DND-41 (cell line): ENCODE measurements around the gene TJP3.

ENCODE experiments used
- ATAC-seq: fragments of 200-7000 bp; cut with Tn5 transposase; 3 replicates; pipeline ENCODE4 v1.9.1; 2021; ENCODE audit warnings: low read depth; ENCODE audit not compliant: insufficient read depth
- DNase-seq: peaks from one replicate; pipeline ENCODE4 v3.0.0-alpha.2; 2020
- H2AFZ ChIP-seq: 2 replicates; pipeline ENCODE4 v1.6.0; 2012; ENCODE audit warnings: low read depth, low read length
- H3K27ac ChIP-seq: 2 replicates; pipeline ENCODE4 v1.5.1; 2012; ENCODE audit warnings: low read length, inconsistent platforms
- H3K27me3 ChIP-seq: fragments of 200-600 bp; sonication (generic); 2 replicates; pipeline ENCODE4 v1.6.0; 2012; ENCODE audit warnings: low read length, mild to moderate bottlenecking, inconsistent platforms; ENCODE audit not compliant: insufficient read depth, poor library complexity
- H3K36me3 ChIP-seq: 2 replicates; pipeline ENCODE4 v1.5.1; 2012; ENCODE audit warnings: low read length, inconsistent platforms; ENCODE audit not compliant: insufficient read depth
- H3K4me1 ChIP-seq: 2 replicates; pipeline ENCODE4 v1.5.1; 2012; ENCODE audit warnings: mild to moderate bottlenecking, low read length; ENCODE audit not compliant: insufficient read depth
- H3K4me2 ChIP-seq: 2 replicates; pipeline ENCODE4 v1.6.0; 2012; ENCODE audit warnings: mild to moderate bottlenecking, moderate library complexity, low read length, inconsistent platforms; ENCODE audit not compliant: insufficient read depth
- H3K4me3 ChIP-seq, 2 experiments: fragments of 200-600 bp in 1 of 2; shearing (Covaris generic) in 1 of 2; 2 replicates each; pipeline ENCODE4 v1.5.1; 2012 to 2016; ENCODE audit warnings: inconsistent platforms in 2 of 2, low read length in 2 of 2, mild to moderate bottlenecking in 2 of 2, low read depth in 1 of 2, moderate library complexity in 1 of 2
- H3K79me2 ChIP-seq: 2 replicates; pipeline ENCODE4 v1.6.0; 2012; ENCODE audit warnings: low read length, inconsistent platforms; ENCODE audit not compliant: insufficient read depth
- H3K9ac ChIP-seq: 2 replicates; pipeline ENCODE4 v1.6.0; 2012; ENCODE audit warnings: low read depth, mild to moderate bottlenecking, inconsistent platforms, low read length, moderate library complexity
- H3K9me3 ChIP-seq: 2 replicates; pipeline ENCODE4 v1.5.1; 2012; ENCODE audit warnings: low read length, moderate library complexity, mild to moderate bottlenecking, inconsistent platforms; ENCODE audit not compliant: insufficient read depth, severe bottlenecking
- H4K20me1 ChIP-seq: 2 replicates; pipeline ENCODE4 v1.6.0; 2012; ENCODE audit warnings: low read length; ENCODE audit not compliant: insufficient read depth
- EZH2 ChIP-seq: IDR thresholded peaks from 3 replicates; pipeline ENCODE4 v1.6.1; 2012; ENCODE audit warnings: borderline replicate concordance, low read depth, mild to moderate bottlenecking, moderate library complexity, low read length, inconsistent platforms; ENCODE audit not compliant: severe bottlenecking
- TF ChIP-seq, protein P1 (sequence below): IDR thresholded peaks from 2 replicates; pipeline ENCODE4 v1.5.1; 2012; ENCODE audit warnings: borderline replicate concordance, low read length, moderate library complexity, mild to moderate bottlenecking; ENCODE audit not compliant: poor library complexity, severe bottlenecking; ENCODE audit errors: extremely low read depth

The TJP3 gene

DNA sequence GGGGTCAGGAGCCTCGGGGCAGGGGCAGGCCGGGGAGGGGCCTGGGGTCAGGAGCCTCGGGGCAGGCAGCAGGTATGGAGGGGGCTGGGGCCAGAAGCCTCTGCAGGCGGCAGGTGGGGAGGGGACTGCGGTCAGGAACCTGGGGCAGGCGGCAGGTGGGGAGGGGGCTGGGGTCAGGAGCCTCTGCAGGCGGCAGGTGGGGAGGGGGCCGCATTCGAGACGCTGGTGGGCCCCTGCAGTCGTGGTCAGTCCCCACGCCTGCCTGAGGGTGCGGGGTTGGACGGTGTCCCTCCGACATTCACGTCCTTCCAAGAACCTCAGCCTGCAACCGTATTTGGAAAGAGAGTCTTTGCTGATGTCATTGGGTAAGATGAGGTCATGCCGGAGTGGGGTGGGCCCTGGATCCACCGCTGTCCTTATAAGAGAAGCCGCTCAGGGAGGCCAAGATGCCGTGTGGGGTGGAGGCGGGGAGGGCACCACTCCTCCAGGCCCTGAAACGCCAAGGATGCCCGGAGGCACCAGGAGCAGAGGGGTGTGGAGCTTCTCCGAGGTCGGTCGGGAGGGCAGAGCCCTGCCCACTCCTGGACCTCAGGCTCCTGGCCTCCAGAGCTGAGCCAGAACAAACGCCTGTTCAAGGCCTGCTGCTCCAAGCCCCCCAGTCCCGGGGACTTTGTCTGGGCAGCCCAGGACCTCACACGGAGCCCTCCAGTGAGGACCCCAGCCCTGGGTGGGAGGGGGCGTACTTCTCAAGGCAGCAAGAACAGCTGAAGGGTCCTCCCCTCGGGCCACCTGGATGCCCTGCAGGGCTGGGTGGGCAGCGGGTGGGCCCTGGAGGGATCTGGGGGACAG is 38.0 kb upstream of the TJP3 start:
- H3K27me3 ChIP-seq = no peaks in the 10 kb centered on the region
- peaks cover 4% of the 10 kb centered on the region; the same call in 1 of the 2 replicates for H3K36me3 ChIP-seq
- H4K20me1 ChIP-seq = peaks cover 57% of the 10 kb centered on the region
- no peak overlapping the region for H3K4me3 ChIP-seq
- H3K9ac ChIP-seq = no peak overlapping the region
- no peak for TF ChIP-seq EZH2
- TF ChIP-seq, protein P1, sequence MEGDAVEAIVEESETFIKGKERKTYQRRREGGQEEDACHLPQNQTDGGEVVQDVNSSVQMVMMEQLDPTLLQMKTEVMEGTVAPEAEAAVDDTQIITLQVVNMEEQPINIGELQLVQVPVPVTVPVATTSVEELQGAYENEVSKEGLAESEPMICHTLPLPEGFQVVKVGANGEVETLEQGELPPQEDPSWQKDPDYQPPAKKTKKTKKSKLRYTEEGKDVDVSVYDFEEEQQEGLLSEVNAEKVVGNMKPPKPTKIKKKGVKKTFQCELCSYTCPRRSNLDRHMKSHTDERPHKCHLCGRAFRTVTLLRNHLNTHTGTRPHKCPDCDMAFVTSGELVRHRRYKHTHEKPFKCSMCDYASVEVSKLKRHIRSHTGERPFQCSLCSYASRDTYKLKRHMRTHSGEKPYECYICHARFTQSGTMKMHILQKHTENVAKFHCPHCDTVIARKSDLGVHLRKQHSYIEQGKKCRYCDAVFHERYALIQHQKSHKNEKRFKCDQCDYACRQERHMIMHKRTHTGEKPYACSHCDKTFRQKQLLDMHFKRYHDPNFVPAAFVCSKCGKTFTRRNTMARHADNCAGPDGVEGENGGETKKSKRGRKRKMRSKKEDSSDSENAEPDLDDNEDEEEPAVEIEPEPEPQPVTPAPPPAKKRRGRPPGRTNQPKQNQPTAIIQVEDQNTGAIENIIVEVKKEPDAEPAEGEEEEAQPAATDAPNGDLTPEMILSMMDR = no peak
- ATAC-seq (no peak), DNase-seq (no peak)
- no peak overlapping the region for H3K27ac ChIP-seq
- H3K9me3 ChIP-seq = no peaks in the 10 kb centered on the region
- no peak overlapping the region for H2AFZ ChIP-seq
- H3K79me2 ChIP-seq = peaks cover 26% of the 10 kb centered on the region
- no peak overlapping the region for H3K4me2 ChIP-seq
- no peaks in the 10 kb centered on the region for H3K4me1 ChIP-seq

DNA sequence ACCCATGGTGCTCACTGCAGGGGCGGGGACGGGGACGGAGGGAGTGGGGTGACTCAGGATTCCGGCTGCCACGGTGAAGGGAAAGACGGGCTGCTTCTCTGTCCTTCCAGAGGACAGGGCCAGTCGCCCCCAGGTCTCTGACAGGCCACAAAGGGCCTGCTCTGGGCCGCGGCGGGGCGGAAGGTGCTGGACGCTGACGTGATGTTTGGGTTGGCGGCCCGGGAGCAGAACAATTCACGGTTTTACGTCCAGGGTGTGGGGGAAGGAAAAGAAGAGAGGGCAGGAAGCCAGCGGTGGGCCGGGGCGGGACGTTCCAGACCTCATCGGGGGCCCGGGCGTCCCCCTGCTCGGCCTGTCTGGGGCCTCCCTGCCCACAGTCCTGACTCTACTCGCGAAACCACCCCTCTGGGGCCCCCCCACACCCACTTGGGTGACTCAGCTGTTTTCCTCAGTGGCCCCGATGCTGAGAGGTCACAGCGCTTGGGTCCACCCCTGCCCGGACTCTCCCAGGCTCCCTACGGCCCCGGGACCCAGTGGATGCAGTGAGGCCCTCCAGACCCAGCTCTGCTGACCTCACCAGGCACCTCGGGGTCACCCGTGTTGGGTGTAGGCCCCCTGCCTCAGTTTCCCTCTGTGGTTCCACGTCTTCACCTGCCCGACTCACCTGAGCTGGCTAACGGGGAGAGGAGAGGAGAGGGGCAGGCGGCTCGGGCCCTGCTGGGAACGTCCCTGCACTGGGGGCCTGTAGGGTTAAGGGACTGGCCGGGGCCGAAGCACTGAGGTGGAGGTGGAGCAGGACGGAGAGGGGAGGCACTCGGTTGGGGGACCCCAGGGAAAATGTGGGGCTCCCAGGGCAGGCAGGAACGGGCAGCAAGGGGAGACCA is 37.1 kb upstream of the TJP3 start:
- peaks cover 29% of the 10 kb centered on the region for H3K79me2 ChIP-seq
- H3K27ac ChIP-seq = no peak overlapping the region
- H3K9me3 ChIP-seq = no peaks in the 10 kb centered on the region
- H3K4me2 ChIP-seq = no peak overlapping the region
- H4K20me1 ChIP-seq = peaks cover 60% of the 10 kb centered on the region
- H2AFZ ChIP-seq = no peak overlapping the region
- no peaks in the 10 kb centered on the region for H3K36me3 ChIP-seq
- H3K9ac ChIP-seq = no peak overlapping the region
- no peak for TF ChIP-seq EZH2
- TF ChIP-seq, protein P1 = no peak
- H3K4me3 ChIP-seq = no peak overlapping the region
- H3K27me3 ChIP-seq = no peaks in the 10 kb centered on the region
- no peaks in the 10 kb centered on the region for H3K4me1 ChIP-seq
- no peak for ATAC-seq
- DNase-seq = no peak

DNA sequence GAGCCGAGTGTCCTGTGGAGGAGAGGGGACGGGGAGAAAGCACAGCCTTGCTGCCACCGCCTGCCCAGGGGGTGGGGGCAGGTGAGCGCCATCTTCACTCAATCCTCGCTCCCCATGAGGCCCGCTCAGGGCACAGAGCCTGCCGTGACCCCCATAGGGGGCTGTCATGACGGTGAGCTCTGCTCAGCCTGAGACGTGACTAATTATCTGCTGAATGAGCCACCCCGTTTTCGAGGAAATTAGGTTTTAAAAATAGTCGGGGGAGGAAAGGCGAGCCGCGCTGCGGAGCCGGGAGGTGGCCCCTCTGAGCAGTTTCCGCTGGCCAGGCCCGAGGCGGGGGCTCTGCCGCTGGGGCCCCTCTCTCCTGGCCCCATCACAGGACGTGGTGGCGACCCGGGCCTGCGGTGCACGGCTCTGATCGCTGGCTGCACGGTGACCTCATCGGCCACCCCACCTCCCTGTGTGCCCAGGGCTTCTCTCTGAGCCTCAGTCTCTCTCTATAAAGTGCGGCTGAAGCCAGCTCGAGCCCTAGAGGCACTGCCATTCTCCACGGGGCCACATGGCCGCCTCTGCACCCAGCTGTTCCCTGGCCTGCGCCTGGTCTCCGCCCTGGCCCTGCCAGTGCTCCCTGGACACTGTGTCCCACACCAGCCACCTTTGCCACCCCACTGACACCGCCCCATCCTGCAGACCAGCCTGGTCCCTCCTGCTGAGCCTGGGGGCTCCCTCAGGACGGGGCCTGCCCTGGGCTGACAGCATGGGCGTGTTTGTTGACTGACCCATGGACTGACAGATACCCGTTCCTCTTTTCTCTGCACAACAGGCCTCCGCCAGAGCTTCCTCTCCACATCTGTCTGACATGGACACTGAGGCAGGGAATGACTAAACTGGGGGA is 36.3 kb upstream of the TJP3 start:
- ATAC-seq (no peak), DNase-seq (no peak)
- H3K27me3 ChIP-seq = no peaks in the 10 kb centered on the region
- TF ChIP-seq EZH2 = no peak
- TF ChIP-seq, protein P1 = no peak
- H3K36me3 ChIP-seq = no peaks in the 10 kb centered on the region
- no peaks in the 10 kb centered on the region for H3K4me1 ChIP-seq
- no peak overlapping the region for H3K4me2 ChIP-seq
- no peak overlapping the region for H3K4me3 ChIP-seq
- no peak overlapping the region for H3K27ac ChIP-seq
- H3K79me2 ChIP-seq = peaks cover 31% of the 10 kb centered on the region
- H3K9me3 ChIP-seq = no peaks in the 10 kb centered on the region
- H4K20me1 ChIP-seq = peaks cover 53% of the 10 kb centered on the region
- H3K9ac ChIP-seq = no peak overlapping the region
- no peak overlapping the region for H2AFZ ChIP-seq
